Germinal center (tissue), 1 donor: ENCODE data around the gene NLN.
A peak's percentile ranks its signal among the peaks of the same experiment; 100 is the strongest.
"Not testable (repeated sequence)": the region's sequence is repeated elsewhere in the genome, so short reads cannot be mapped to it uniquely, and the experiment has no call there.

Experiments used
- DNase-seq: peaks from one replicate; pipeline ENCODE4 v3.0.0; 2012; ENCODE audit warnings: mixed read lengths, low spot score

Gene NLN

DNA sequence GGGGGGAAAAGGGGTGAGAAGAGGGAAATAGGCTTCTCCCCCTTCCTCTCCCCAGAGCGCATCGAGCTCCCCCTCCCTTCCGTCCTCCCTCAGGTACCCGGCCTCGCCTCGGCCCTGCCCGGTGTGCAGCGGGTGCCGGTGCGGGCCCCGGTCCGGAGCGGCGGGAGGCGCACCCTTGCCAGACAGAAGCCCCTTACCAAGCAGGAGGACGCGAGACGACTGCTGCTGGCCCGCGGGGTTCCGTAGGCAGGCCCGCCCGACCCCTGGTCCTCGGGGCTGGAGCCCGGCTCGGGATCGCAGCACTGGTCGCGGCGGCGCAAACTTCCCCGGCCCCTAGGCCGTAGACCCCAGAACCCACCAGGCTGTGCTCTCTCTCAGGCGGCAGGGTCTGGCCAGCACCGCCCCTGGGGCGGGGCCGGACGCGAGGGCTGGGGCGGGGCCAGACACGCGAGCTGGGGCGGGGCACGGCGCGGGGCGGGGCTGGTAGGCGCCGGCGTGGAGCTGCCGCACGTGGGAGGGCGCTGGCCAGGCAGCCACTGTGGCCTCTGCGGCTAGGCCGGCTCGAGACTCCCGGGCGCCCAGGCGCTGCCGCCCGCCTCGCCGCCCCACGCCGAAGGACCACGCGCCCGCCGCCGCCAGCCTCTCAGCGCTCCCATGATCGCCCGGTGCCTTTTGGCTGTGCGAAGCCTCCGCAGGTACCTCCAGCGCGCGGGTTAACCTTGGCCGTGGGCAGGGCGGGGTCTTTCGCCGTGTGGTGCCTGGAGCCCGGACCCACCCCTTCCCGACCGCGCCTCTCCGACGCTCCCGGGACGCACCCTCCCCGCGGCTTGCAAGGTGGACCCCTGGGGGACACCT is at the start of gene NLN, which contains the start of gene SGTB:
Gene NLN (plus strand): TSS at position 486 of the 855 bp plus-strand sequence. CDS start 169 bp downstream, at position 655.
Gene SGTB (minus strand): TSS at position 390 of the 855 bp plus-strand sequence. CDS start 1,302 bp downstream, outside the sequence.
- DNase-seq, result peak; percentile 94

DNA sequence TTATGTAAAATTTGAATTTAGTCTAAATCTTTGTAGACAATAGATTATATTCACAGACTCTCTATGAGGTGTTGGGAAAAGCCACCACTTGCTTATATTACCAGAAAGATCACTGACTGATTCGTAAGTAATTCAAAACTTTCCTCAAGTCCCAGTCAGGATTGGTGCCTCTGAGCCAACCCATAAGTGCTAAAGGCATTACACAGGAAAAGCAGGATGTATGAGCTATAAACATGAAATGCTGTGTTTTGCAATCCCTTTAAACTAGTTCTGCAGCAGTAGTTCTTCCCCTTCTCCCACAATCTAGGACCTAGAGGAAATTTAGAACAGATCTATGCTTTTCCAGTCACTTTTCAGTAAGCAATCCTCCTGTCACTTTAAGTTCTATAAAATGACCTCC is 49.2 kb upstream of the NLN start:
- no peak for DNase-seq

DNA sequence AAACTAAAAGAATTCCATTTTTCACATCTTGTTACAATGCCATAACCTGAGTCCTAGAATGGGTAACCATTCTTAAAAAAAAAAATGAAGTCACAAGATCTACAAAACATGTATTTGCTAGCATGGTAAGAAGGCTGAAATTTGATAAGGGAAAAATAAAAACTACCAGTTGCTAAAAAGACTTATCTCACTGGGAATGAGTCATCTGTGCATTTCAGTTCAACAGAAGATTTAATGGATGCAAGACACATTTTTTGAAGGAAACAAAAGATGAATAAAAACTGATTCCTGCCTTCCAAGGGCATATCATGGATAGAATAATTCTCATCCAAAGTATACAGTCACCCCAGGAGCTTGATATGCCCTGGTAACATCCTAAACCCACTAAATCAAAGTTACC is 47.3 kb upstream of the NLN start:
- no peak for DNase-seq

DNA sequence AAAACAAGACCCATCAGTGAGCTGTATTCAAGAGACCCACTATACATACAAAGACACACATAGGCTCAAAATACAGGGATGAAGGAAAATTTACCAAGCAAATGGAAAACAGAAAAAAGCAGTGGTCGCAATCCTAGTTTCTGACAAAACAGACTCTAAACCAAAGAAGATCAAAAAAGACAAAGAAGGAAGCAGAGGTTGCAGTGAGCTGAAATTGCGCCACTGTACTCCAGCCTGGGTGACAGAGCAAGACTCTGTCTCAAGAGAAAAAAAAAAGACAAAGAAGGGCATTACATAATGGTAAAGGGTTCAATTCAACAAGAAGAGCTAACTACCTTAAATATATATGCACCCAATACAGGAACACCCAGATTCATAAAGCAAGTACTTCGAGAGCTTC is 45.9 kb upstream of the NLN start:
- not testable (repeated sequence) for DNase-seq

DNA sequence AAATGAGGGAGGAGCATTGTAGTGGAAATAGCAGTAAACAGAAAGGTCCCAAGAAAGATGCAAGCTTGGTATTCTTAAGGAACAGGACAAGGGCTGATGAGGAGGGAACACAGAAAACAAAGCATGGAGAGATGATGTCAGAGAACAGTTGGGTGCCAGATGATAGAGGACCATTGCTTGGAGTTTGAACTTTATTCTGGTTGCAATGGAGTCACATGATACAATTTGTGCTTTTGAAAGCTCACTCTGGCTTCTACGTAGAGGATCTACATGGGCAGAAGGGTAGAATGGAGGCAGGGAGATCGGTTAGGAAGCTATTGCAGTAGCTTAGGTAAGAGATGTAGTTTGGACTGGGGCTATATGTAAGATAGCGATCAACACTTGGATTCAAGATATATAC is 39.9 kb upstream of the NLN start:
- DNase-seq, result no peak

DNA sequence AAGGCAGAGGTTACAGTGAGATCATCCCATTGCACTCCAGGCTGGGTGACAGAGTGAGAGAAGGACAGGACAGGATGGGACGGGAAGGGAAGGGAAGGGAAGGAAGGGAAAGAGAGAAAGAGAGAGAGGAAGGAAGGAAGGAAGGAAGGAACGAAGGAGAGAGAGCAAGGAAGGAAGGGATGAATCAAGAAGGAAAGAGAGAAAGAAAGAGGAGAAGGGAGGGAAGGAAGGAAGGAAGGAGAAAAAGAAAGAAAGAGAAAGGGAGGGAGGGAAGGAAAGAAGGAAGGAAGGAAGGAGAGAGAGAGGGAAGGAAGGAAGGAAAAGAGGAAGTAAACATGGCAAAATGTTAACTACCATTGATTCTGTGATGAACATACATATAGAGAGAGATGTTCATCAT is 28.9 kb upstream of the NLN start:
- no peak for DNase-seq

DNA sequence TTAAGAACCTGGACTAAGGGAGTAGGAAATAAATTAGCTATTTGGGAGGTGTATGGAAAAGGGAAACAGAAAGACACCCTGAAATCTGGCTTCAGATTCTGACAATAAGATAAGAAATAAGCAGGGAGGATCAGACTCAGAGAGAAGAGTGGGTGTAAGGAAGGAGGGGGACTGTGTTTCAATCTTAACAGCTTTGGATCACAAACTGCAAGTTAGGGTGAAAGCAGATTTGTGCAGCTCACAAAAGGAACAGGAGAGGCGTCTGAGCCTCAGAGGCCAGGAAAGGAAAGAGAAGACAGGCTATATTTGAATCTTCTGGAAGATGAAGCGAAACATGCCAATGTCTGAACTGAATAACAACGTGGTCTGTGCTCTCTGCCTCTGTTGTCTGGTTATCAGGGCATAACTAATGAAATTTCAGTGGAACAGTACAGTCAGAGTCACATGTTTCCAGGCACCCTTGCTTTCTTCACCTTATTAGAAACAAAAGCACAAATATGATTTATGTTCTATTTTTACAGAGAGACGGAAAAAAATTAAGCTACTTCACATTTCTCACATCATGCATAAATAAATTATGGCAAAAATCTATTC is 26.7 kb upstream of the NLN start:
- peak; percentile 9 for DNase-seq

DNA sequence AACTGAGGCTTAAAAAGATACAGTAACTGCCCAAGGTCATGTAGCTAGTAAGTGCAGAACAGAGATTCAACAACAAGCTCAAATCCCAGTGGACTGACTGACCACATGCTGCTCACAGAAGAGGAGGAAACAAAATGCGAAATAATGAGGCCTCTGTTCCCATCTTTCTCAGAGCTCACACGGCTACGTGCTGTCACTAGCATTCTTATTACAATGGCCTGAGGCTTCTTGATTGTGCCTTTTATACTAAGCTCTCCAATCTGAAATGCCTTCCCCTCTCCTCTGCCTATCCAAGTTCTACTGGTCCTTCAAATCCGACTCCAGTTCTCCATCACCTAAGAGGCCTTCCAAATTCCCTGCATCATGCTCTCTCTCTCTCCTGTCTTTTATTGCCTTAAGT is 26.1 kb upstream of the NLN start:
- no peak for DNase-seq

DNA sequence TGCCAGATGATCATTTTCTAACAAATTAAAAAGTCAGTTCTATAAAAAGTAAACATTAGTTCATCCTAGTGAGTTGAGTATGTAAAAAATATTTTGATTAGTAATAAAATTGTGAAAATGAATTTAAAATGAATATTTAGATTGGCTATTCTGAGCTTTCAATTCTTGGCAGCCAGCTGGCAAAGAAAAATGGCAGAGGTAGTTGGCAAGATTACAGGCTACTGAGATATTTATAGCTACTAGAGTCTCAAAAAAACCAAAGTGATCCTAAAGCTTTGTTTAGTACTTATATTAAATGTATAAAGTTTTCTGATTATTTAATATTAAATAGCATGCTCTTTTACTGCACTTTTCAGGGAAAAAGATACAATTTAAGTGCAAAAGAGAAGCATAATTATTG is 25.1 kb upstream of the NLN start:
- no peak for DNase-seq

DNA sequence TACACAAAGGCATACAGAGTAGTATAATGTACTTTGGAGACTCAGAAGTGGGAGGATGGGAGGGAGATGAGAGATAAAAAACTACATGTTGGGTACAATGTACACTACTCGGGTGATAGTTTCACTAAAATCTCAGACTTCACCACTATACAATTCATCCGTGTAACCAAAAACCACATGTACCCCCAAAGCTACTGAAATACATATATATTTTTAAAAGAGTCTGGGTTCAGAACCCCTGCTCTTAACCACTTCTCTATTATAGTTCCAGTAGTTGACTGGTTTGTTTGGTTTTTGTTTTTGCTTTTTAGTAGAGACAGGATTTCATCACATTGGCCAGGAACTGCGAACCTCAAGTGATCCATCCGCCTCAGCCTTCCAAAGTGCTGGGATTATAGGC is 22.7 kb upstream of the NLN start:
- DNase-seq, result no peak

DNA sequence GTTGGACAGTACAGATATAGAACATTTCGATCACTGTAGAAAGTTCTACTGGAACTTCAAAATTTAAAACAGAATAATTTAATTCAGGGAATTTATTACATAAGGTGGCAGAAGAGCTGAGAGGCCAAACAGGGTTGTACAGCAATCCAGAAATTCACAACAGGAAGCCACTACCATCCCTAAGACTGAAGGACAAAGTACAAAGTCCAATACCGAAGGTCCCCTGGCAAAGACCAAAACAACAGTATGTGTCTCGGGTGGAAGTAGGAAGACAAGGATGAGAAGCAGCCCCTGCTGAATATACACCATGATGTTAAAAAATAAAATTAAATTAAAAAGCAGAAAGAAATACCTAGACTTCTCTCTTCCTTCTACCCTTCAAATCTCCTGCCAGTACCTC is 20.0 kb upstream of the NLN start:
- no peak for DNase-seq

DNA sequence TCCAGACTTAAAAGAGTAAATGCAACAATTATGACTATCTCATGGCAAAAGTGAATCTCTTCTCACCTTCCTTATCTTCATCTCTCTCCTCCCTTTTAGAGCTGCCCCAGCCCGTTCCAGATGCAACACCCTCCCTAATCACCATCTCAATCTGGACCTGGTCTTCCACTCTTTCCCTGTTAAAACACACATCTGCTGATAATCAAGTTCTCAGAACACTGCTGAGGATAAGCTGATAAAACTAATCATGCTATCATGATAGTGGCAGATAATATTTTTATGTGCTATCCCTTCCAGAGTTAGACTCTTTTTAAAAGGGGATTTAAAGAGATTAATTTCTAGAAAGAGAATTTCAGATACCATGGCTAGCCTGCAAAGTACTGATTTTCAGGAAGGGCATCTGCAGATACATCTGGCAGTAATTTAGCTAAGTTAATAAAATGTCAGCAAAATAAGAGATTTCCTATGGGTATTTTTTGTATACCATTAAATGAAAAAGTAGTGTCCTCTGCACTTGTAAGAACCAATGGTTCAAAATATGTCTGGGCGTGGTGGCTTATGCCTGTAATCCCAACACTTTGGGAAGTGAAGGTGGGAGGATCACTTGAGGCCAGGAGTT is 17.3 kb upstream of the NLN start:
- no peak for DNase-seq

DNA sequence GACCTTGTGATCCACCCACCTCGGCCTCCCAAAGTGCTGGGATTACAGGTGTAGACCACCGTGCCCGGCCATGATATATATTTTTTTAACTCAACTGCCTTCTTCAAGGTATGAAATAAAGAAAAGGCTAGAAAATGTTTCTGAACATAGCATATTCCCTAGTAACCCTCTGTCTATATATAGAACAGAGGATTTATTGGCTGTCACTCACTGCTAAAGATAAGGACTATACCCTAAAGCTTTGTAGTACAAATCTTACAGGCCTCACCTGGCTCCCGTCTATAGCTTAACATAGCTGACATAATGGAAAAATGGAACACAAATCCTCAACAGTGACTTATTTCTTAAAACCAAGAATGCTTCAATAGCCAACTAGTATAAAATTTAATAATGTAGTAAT is 14.3 kb upstream of the NLN start:
- no peak for DNase-seq

DNA sequence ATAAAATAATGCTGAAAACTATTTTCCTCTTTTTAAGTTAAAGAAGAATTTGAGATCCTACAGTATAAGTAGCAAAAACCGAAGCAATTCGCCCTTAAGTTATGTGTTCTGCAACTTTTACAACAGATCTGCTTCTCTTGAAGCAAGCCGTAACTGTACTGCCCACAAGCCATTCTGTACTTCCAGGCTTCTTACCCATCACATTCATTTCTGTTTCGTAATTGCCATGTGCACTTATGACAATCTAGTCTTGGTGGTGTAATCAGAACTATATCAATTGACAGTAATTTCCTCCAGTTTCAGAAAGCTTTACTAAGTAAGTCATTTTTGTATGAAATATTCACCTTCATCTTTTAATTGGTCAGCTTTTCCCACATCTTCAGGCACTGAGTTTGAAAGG is 13.9 kb upstream of the NLN start:
- DNase-seq, result no peak

DNA sequence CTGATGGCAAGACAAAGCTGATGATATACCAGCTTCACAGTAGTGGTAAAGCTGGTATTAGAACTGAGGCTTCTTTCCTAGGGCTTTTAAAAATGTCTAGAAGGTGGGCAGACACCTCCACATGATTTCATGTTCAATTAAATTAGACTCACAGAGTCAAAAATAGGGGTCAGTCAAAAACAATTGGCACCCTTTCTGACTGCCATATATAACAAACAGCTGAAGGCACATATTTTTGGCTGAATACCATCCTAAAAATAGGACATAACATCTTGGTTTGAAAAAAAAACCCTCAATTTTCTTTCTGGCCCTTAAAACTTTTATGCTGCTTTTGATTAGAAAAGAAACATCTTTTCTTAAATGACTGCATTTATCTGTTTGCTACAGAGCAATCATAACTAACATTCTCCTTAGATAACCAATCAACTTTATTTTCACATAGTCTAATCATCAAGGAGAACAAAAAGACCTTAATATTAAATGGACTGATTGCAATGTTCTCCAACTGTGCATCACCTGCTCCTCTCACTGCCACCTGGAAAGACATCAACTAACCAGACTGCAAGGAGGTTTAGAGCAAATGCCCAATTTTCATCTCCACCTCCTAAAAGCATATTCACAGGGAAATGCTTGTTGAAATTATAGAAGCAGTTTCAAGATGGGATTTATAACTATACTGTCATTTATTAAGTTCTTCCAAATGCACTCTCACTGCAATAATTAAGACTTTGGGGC is 3.3 kb upstream of the NLN start:
- DNase-seq, result no peak

DNA sequence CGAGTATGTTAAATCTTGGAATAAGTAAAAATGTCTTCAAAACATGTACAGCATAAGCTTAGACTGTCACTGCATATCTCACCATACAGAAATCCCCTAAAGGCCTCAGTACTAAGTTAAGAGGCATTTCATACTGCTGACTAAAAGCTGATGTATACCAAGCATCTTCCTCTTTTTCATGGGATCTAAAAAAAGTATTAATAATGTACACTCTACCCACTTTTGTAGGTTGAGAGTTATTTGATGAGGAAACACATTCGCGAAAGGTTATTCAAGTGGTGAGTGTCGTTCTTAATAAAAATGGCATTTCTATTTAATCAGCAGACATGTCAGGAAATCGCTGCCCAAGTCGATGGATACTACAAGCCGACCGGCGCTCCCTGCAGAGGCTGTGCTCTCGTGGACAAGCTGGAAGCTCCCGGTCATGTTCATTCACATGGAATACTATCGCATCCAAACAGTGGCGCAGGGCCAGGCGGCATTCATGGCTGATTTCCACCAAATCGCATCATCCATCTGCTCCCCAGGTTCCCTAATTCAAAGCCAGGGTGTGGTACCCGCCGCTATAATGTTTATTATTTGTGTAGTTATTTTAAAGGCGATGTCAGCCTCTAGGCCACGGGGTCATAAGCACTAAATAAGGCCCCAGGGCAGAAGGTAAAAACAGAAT is 820 bp upstream of the NLN start:
- peak; percentile 45 for DNase-seq

DNA sequence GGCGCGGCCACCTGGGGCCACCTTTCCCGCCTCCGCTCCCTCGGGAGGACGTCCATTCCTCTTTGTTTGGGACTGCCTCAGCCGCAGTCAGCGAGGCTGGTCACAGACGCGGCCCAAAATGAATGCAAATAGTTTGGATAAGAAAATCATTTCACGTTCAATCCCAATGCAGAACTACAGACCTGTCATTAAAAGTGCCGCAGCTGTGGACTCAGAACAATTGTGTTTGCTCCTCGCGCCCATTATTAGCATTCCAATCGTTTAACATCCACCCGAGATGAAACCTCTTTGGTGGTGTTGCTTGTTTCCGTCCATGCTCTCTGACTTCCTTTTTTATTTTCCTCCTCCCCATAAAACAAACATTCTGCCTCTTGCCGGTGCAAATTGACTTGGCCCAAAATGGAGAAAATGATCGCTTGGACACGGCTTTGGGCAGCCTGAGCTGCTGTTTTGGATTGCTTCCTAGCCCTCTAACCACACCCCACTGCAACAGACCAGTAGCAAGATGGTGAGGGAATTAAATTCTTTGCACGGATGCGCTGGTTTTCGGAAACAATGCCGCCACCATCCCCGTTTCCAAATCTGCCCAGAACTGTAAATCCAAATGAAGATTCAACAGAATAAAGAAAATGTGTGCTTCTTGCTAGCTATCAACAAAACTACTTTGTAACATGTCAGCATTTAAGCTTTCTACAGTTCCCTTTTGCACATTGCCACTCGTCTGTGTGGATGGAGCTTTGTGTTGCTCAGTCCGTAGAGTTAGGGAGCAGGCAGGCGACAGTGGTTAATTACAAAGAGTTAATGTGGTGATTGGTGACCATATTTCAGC is 784 bp downstream of the NLN start:
- DNase-seq, result peak; percentile 19

DNA sequence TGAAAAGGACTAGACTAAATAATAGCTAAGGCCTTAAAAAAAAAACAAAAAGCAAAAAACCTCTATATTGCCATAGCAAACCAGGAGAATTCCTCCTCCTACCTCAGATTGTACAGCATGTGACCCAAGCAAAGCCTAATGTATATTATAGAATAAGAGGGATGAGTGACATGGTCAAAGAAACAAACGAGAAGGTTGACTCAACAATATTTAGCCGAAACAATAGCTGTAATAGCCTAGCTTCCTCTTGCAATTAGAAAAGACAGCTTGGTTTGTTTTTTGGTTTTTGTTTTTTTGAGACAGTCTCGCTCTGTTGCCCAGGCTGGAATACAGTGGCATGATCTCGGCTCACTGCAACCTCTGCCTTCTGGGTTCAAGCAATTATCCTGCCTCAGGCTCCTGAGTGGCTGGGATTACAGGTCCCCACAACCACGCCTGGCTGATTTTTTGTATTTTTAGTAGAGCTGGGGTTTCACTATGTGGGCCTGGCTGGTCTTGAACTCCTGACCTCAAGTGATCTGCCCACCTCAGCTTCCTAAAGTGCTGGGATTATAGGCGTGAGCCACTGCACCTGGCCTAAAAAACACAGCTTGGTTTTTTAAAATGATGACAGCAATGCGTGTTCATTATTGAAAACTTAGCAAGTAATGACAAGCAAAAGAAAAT is 5.6 kb downstream of the NLN start:
- DNase-seq, result no peak

DNA sequence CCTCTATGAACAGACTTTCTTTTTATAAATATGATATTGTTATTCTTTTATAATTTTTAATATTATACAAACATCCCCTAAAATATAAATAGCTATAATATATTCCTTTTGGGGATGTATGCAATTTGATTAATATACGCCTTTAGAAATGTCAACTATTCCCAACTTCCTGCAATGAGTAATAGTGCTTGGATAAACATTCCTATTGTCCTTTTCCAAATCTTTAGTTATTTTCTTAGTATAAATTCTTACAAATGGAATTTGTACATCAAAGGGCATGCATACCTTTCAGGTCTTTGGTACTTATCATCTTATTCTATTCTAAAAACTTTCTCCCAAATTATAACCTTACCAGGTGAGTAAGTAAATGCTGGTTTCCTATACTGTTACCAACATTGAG is 6.2 kb downstream of the NLN start:
- no peak for DNase-seq

DNA sequence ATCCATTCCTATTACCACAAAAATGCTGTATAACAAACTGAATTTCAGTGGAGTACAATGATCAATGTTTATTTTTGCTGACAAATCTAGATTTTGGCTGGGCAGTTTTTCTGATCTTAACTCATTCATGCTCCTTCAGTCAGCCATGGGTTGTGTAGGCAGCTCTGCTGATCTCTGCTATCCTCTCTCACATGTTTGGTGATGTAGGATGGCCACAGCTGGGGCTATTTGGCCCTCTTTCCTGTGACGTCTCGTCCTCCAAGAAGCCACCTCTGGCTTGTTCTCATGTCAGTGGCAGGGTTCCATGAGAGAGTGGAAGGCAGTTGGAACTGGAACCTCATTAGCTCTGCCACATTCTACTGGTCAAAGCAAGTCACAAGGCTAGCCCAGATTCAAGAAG is 8.9 kb downstream of the NLN start:
- no peak for DNase-seq
